Gastrocnemius medialis (tissue), 4 donors: ENCODE results near the gene KRTAP5-7. TPM values are rescaled to one million over a fixed set of nuclear protein-coding genes. Genes with fewer than 3 reads are reported as not detected.

ENCODE experiments used
- ATAC-seq, 2 donors: fragments of 150-250 bp; one replicate each; pipeline ENCODE4 v1.9.1; 2016
- DNase-seq, 2 donors: peaks; one replicate each; pipeline ENCODE4 v3.0.0-alpha.2; 2019
- H3K27ac ChIP-seq, 4 donors: fragments of 200-600 bp; sonication (generic); 1 replicate in 1 of 4; 2 replicates in 3 of 4; pipeline ENCODE4 v1.5.1; 2016 to 2018; ENCODE audit warnings: mild to moderate bottlenecking in 2 of 4, moderate library complexity in 1 of 4
- H3K27me3 ChIP-seq, 3 donors: fragments of 200-600 bp; sonication (generic) in 2 of 3; 1 replicate in 1 of 3; 2 replicates in 2 of 3; pipeline versions ENCODE4 v1.5.1 to v1.6.0; 2016 to 2019; ENCODE audit warnings: mild to moderate bottlenecking in 1 of 3, moderate library complexity in 1 of 3
- H3K36me3 ChIP-seq, 2 donors: fragments of 200-600 bp; sonication (generic) in 1 of 2; one replicate each; pipeline ENCODE4 v1.5.1; 2017 to 2018
- H3K4me1 ChIP-seq, 2 donors: fragments of 200-600 bp; sonication (generic) in 1 of 2; one replicate each; pipeline ENCODE4 v1.5.1; 2016 to 2017; ENCODE audit warnings: mild to moderate bottlenecking in 2 of 2
- H3K4me3 ChIP-seq, 4 donors: fragments of 200-600 bp; sonication (generic) in 3 of 4; 1 replicate in 1 of 4; 2 replicates in 3 of 4; pipeline ENCODE4 v1.5.1; 2016 to 2019; ENCODE audit warnings: mild to moderate bottlenecking in 2 of 4
- H3K9me3 ChIP-seq, 3 donors: fragments of 200-600 bp; sonication (generic) in 2 of 3; 1 replicate in 1 of 3; 2 replicates in 2 of 3; pipeline ENCODE4 v1.5.1; 2016 to 2019
- POLR2A ChIP-seq, 2 donors: fragments of 450-650 bp; IDR thresholded peaks; one replicate each; pipeline ENCODE4 v1.6.1; 2017; ENCODE audit warnings: antibody characterized with exemption in 2 of 2, mild to moderate bottlenecking in 2 of 2, moderate library complexity in 2 of 2
- in situ Hi-C, 4 donors: fragments of 200-750 bp; cut with MboI; loops; one replicate each; pipeline versions ENCODE4 v1.15.0 to v1.8.0; 2017; ENCODE audit warnings: low sequenced_read_pairs in 4 of 4
- intact Hi-C: fragments of 100-400 bp; cut with DNase I; formaldehyde crosslinking; loops from one replicate; pipeline ENCODE4 v1.15.1; 2023; ENCODE audit warnings: low total_unique reads
- total RNA-seq, 4 donors: library from RNA; depleted of rRNA; stranded (reverse); fragments of >200 nt; gene quantifications; one replicate each; pipeline versions ENCODE4 v1.1.0 to v1.2.3, GENCODE V29; 2016
- TF ChIP-seq, protein P1 (sequence below), 5 experiments: fragments of 450-650 bp in 3 of 5; fragments of 200-600 bp in 2 of 5; sonication (generic) in 2 of 5; IDR thresholded peaks in 4 of 5; conservative IDR thresholded peaks in 1 of 5; 1 replicate in 4 of 5; 2 replicates in 1 of 5; pipeline ENCODE4 v1.5.1; 2016 to 2019; ENCODE audit warnings: antibody characterized with exemption in 5 of 5, mild to moderate bottlenecking in 3 of 5, moderate library complexity in 3 of 5

KRTAP5-7 gene
- total RNA-seq, 4 donors from 2014 or later, result not detected

DNA sequence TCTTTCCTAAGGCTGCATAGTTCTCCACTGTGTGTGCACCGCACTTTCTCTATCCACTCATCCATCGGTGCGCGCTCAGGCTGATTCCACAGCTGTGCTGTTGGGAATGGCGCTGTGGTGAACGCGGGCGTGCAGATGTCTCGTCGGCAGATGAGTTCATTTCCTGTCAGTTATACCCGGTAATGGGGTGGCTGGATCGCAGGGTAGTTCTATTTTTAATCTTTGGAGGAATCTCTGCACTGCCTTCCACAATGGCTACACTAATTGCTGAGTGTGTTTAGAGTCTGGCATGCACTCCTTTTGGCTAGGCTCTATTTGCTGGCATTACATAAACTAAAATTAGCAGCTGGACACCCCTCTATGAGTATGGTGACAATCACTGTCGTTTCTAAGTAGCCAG lies 27.9 kb upstream of the KRTAP5-7 start:
- TF ChIP-seq, protein P1, sequence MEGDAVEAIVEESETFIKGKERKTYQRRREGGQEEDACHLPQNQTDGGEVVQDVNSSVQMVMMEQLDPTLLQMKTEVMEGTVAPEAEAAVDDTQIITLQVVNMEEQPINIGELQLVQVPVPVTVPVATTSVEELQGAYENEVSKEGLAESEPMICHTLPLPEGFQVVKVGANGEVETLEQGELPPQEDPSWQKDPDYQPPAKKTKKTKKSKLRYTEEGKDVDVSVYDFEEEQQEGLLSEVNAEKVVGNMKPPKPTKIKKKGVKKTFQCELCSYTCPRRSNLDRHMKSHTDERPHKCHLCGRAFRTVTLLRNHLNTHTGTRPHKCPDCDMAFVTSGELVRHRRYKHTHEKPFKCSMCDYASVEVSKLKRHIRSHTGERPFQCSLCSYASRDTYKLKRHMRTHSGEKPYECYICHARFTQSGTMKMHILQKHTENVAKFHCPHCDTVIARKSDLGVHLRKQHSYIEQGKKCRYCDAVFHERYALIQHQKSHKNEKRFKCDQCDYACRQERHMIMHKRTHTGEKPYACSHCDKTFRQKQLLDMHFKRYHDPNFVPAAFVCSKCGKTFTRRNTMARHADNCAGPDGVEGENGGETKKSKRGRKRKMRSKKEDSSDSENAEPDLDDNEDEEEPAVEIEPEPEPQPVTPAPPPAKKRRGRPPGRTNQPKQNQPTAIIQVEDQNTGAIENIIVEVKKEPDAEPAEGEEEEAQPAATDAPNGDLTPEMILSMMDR (IDR thresholded peaks at IDR 0.05 in 4 of 5, conservative IDR thresholded peaks at IDR 0.05 in 1 of 5), result no peak
- TF ChIP-seq POLR2A (IDR thresholded peaks at IDR 0.05), result no peak
- no peaks in the 10 kb centered on the region for H3K27me3 ChIP-seq
- H3K4me3 ChIP-seq, result peak overlapping the region in 3 of 4 donors; percentile 3 to 17 (median 5)
- ATAC-seq (peak; percentile 81 to 90), DNase-seq (peak; percentile 9 to 34)
- H3K4me1 ChIP-seq, result peaks cover 0 to 14% of the 10 kb centered on the region in 2 donors
- peaks cover 0 to 47% of the 10 kb centered on the region in 2 donors for H3K36me3 ChIP-seq
- in situ Hi-C loops (no loop called here), intact Hi-C loops (loop anchor here (5.0 kb wide), 1 partner anchor 47 kb away; the partner anchor contains the start of gene NADSYN1)
- H3K27ac ChIP-seq, result peak overlapping the region; percentile 58 to 81 (median 75)
- no peaks in the 10 kb centered on the region for H3K9me3 ChIP-seq

DNA sequence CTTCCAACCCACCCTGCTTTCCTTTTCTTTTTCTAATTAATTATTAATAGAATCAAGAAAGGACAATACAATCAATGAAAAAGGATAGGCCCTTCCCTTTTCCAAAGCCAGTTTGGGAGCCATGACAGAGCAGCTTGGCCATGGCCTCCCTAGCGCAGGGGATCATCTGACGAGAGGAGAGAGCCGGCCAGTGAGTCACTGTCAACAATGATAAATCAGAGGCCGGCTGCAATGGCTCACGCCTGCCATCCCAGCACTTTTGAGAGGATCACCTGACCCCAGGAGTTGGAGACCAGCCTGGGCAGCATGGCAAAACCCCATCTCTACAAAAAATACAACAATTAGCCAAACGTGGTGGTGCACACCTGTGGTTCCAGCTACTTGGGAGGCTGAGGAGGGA lies 27.5 kb upstream of the KRTAP5-7 start:
- peak overlapping the region in 1 of 4 donors; percentile 5 for H3K4me3 ChIP-seq
- intact Hi-C loops, result loop anchor here (5.0 kb wide), 1 partner anchor 47 kb away; the partner anchor contains the start of gene NADSYN1
- H3K4me1 ChIP-seq, result peaks cover 0 to 14% of the 10 kb centered on the region in 2 donors
- peak overlapping the region; percentile 58 to 81 (median 75) for H3K27ac ChIP-seq
- DNase-seq (peak; percentile 41 to 60), ATAC-seq (peak; percentile 91 to 92)
- in situ Hi-C loops, result no loop called here
- no peaks in the 10 kb centered on the region for H3K27me3 ChIP-seq
- no peaks in the 10 kb centered on the region for H3K9me3 ChIP-seq
- H3K36me3 ChIP-seq, result peaks cover 0 to 47% of the 10 kb centered on the region in 2 donors
- TF ChIP-seq, protein P1 (IDR thresholded peaks at IDR 0.05 in 4 of 5, conservative IDR thresholded peaks at IDR 0.05 in 1 of 5), result no peak
- no peak for TF ChIP-seq POLR2A (IDR thresholded peaks at IDR 0.05)

DNA sequence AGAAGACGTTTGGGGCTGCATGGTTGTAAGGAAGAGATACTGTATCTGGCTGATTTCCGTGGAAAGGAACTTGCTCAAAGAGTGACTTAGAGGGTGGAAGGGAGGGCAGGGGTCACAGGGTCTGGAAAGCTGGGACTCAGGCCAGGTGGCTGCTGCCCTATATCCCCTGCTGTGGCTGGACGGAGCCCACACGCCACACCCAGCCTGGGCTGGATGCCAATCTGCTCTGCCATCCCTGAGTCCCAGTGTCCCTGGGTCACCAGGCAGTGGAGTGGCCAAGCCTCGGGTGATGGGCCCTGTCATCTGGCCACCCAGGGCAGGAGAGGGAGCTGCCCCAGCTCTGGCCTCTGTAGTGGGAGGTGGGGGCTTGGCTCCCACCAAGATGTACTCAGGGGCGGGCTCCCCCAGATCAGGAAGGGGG lies 26.5 kb upstream of the KRTAP5-7 start:
- ATAC-seq (no peak), DNase-seq (no peak)
- peak overlapping the region in 1 of 4 donors; percentile 76 for H3K27ac ChIP-seq
- no peaks in the 10 kb centered on the region for H3K9me3 ChIP-seq
- no peak overlapping the region for H3K4me3 ChIP-seq
- in situ Hi-C loops (no loop called here), intact Hi-C loops (no loop called here)
- peaks cover 0 to 37% of the 10 kb centered on the region in 2 donors for H3K36me3 ChIP-seq
- TF ChIP-seq POLR2A (IDR thresholded peaks at IDR 0.05), result no peak
- TF ChIP-seq, protein P1 (IDR thresholded peaks at IDR 0.05 in 4 of 5, conservative IDR thresholded peaks at IDR 0.05 in 1 of 5), result no peak
- H3K27me3 ChIP-seq, result no peaks in the 10 kb centered on the region
- peaks cover 0 to 14% of the 10 kb centered on the region in 2 donors for H3K4me1 ChIP-seq

DNA sequence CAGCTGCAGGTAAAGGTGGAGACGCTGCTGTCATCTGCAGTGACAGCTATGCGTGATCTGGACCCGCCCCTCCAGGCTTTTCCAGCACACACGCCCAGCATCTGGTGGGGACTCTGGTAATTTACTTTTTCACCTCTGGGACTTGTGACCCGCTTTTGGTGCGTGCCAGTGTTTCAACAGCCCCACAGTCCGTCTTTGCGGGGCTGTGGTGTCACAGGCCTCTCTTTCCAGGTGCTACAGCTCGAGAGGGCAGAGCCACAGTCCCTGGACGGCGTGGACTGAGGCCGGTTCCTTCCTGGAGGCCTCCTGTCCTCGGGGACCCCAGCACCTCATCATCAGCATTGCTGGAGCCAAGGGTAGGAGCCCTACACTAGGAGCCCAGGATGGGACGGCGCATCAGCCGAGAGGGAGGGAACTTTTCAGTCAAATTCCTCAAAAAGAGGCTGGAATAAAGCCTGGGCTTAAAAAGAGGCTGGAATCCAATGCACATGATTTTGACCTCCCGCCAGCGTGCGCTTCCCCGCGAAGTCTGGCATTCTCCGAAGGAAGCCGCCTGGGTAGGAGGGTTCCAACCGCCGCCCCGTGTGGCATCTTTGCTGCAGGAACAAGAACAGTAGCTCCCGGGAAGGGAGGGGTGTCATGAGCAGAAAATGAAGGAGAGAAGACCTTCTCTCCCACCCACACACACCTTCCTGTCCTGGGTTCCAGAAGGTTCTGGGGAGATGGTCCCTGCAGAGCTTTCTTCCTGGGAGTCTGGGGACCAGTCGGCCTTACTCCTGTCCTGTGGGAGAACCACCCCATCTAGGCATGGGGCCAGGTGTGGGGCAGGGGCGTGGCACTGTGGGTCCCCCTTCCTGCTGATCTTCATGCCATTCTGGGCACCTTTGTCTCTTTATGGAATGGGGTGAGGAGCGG lies 25.7 kb upstream of the KRTAP5-7 start:
- no peak overlapping the region for H3K27ac ChIP-seq
- DNase-seq, result no peak
- no peaks in the 10 kb centered on the region for H3K9me3 ChIP-seq
- peaks cover 0 to 14% of the 10 kb centered on the region in 2 donors for H3K4me1 ChIP-seq
- H3K36me3 ChIP-seq, result peaks cover 0 to 31% of the 10 kb centered on the region in 2 donors
- TF ChIP-seq, protein P1 (IDR thresholded peaks at IDR 0.05 in 4 of 5, conservative IDR thresholded peaks at IDR 0.05 in 1 of 5), result no peak
- no peak for TF ChIP-seq POLR2A (IDR thresholded peaks at IDR 0.05)
- in situ Hi-C loops, result no loop called here
- H3K27me3 ChIP-seq, result no peaks in the 10 kb centered on the region
- H3K4me3 ChIP-seq, result no peak overlapping the region
- no peak for ATAC-seq
- intact Hi-C loops, result no loop called here
